ENCODE measurements around the gene BAIAP2L2.
A peak's percentile ranks its signal among the peaks of the same experiment; 100 is the strongest.
"Not testable (repeated sequence)": the region's sequence is repeated elsewhere in the genome, so short reads cannot be mapped to it uniquely, and the experiment has no call there.

The BAIAP2L2 gene

GRCh38 chr22:38126928-38127668 is 16.6 kb upstream of the BAIAP2L2 start:
- DNase-seq, result no peak

- no peak for DNase-seq
Observed at GRCh38 chr22:38125751-38126201, 15.3 kb upstream of the BAIAP2L2 start.

GRCh38 chr22:38125038-38125610 is 14.6 kb upstream of the BAIAP2L2 start:
- no peak for DNase-seq

GRCh38 chr22:38124236-38124974 is 13.9 kb upstream of the BAIAP2L2 start:
- DNase-seq, result no peak

- no peak for DNase-seq
Observed at GRCh38 chr22:38122616-38123015, 12.1 kb upstream of the BAIAP2L2 start.

GRCh38 chr22:38120359-38121110 is 10.1 kb upstream of the BAIAP2L2 start:
- DNase-seq, result no peak

GRCh38 chr22:38118747-38119146 is 8.3 kb upstream of the BAIAP2L2 start:
- not testable (repeated sequence) for DNase-seq

- DNase-seq, result no peak
Observed at GRCh38 chr22:38118182-38118581, 7.7 kb upstream of the BAIAP2L2 start.

GRCh38 chr22:38117556-38117955 is 7.1 kb upstream of the BAIAP2L2 start:
- not testable (repeated sequence) for DNase-seq

- no peak for DNase-seq
Observed at GRCh38 chr22:38115423-38116205, 5.1 kb upstream of the BAIAP2L2 start.

GRCh38 chr22:38114484-38115398 is 4.3 kb upstream of the BAIAP2L2 start:
- peak; percentile 76 for DNase-seq

- DNase-seq, result no peak
Observed at GRCh38 chr22:38112381-38112780, 1.9 kb upstream of the BAIAP2L2 start.

GRCh38 chr22:38111925-38112355 is 1.5 kb upstream of the BAIAP2L2 start:
- DNase-seq, result no peak

GRCh38 chr22:38110863-38111852 is 674 bp upstream of the BAIAP2L2 start:
- no peak for DNase-seq

GRCh38 chr22:38109371-38110001 is 998 bp downstream of the BAIAP2L2 start:
- DNase-seq, result no peak

- DNase-seq, result no peak
Observed at GRCh38 chr22:38108561-38109319, 1.7 kb downstream of the BAIAP2L2 start.

GRCh38 chr22:38107692-38108515 is 2.6 kb downstream of the BAIAP2L2 start:
- DNase-seq, result no peak

Data from stimulated activated CD4-positive, alpha-beta T cell treated with anti-CD3 and anti-CD28 coated beads, Interleukin-12 subunit alpha, Interleukin-12 subunit beta, amount 100 ng/mL, for 4 hours (primary cell).